GM11168 (cell line): Measurements from ENCODE around the gene DMWD.

Experiments used
- in situ Hi-C: fragments of 300-500 bp; cut with MboI; formaldehyde crosslinking; loops from one replicate; pipeline ENCODE4 v1.12.0; 2022; ENCODE audit warnings: low sequenced_read_pairs; ENCODE audit not compliant: unreplicated experiment

Gene DMWD

GRCh38 chr19:45772130-45772840 lies 20.4 kb downstream of the DMWD start:
- in situ Hi-C loops = no loop called here

GRCh38 chr19:45771311-45771933 lies 21.2 kb downstream of the DMWD start:
- in situ Hi-C loops = no loop called here

GRCh38 chr19:45770192-45771101 lies 22.2 kb downstream of the DMWD start:
- in situ Hi-C loops = no loop called here

- in situ Hi-C loops = no loop called here
These were observed 22.8 kb downstream of the DMWD start for GRCh38 chr19:45769821-45770191.

GRCh38 chr19:45768984-45769782 lies 23.5 kb downstream of the DMWD start, which contains the start of gene SIX5:
Gene SIX5, minus strand, starts transcription at chr19:45769252. Its CDS starts 408 bp downstream, at chr19:45768844.
- in situ Hi-C loops = no loop called here

GRCh38 chr19:45768655-45768983 lies 24.0 kb downstream of the DMWD start:
- in situ Hi-C loops = no loop called here

- in situ Hi-C loops = no loop called here
These were observed 24.6 kb downstream of the DMWD start for GRCh38 chr19:45767881-45768654.

- in situ Hi-C loops = no loop called here
These were observed 25.2 kb downstream of the DMWD start for GRCh38 chr19:45767410-45767880.

GRCh38 chr19:45766869-45767346 lies 25.7 kb downstream of the DMWD start:
- in situ Hi-C loops = no loop called here

GRCh38 chr19:45766296-45766868 lies 26.3 kb downstream of the DMWD start:
- in situ Hi-C loops = no loop called here

GRCh38 chr19:45765702-45766295 lies 26.8 kb downstream of the DMWD start:
- in situ Hi-C loops = no loop called here

- in situ Hi-C loops = no loop called here
These were observed 27.5 kb downstream of the DMWD start for GRCh38 chr19:45764945-45765701.

- in situ Hi-C loops = no loop called here
These were observed 28.2 kb downstream of the DMWD start for GRCh38 chr19:45764475-45764874.

- in situ Hi-C loops = no loop called here
These were observed 28.9 kb downstream of the DMWD start for GRCh38 chr19:45763691-45764294.

- in situ Hi-C loops = no loop called here
These were observed 29.6 kb downstream of the DMWD start for GRCh38 chr19:45762870-45763631.

GRCh38 chr19:45761714-45762113 lies 30.9 kb downstream of the DMWD start:
- in situ Hi-C loops = no loop called here

GRCh38 chr19:45758921-45759320 lies 33.7 kb downstream of the DMWD start:
- in situ Hi-C loops = no loop called here
